ENCODE results near the gene GNA14.

DNA sequence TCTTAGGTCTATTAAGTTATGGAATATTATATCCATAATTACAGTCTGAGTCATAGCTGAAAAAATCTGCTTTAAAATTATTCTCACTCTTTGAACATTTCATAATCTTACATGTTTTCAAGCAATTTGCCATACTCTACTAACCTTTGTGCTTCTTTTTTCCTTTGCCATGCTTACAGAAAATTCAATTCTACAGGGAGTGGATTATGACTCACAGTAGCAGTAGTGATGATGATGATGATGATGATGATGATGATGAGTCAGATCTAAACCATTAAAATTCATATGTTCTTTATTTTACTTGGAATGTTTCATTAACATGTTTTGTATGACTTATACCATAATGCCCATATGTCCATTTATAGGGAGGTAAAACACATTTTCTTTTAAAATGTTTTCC is 263.7 kb downstream of the GNA14 start:
- TF ChIP-seq CTCF (conservative IDR thresholded peaks at IDR 0.05 in 1 of 2, IDR thresholded peaks at IDR 0.05 in 1 of 2; ENCODE audit: extremely low read depth in 1 of 2, insufficient read depth in 1 of 2, low read depth in 1 of 2, low read length in 2 of 2) (no peak), EZH2 (IDR thresholded peaks at IDR 0.05; ENCODE audit: borderline replicate concordance, low read length) (no peak)
